Measurements from ENCODE around the gene IL1R2. TPM values are rescaled to one million over a fixed set of nuclear protein-coding genes. Genes with fewer than 3 reads are reported as not detected.

Gene IL1R2
- total and polyA plus RNA-seq, 2 of the 13 experiments (the other 11 are each of a cell fraction or from before 2014, with no cell fraction given): 3.6 to 7.3 TPM

DNA sequence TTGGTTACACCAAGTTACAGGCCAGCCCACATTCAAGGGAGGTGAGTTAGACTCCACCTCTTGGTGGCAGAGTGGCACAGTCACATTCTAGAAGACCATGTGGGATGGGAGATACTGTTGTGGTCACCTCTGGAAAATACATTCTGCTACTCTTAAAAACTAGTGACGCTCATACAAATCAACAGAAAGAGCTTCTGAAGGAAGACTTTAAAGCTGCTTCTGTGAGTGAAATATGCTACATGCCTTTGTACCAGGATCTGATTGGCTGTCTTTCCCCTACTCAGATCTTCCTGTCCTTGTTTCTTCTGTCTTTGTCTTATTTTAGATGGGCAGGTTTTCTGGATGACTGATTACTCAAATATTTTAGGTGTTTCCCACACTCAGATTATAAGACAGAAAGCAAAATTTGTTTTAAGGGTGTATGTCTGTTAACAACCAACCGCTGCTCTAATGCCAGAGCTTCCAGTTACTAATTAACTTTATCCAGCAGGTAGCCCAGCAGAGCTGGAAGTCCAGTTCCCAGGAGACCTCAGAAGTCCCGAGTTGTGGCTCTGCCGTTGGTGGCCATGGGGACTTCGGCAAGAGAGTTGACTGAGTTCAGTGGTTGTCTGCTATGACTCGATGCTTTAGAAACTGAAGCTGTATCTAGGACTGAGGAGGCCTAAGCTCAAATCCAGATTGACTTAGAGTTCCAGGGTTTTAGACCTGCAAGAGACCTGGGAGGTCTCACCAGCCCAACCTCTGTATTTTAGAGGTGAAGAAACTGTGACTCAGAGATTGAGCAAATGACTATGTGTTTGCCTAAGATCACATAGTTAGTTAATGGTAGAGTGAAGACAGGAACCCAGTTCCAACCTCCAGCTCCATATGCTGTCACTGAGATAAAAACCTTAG, 7.4 kb downstream of the IL1R2 start (continued):
- TF ChIP-seq, protein P1, sequence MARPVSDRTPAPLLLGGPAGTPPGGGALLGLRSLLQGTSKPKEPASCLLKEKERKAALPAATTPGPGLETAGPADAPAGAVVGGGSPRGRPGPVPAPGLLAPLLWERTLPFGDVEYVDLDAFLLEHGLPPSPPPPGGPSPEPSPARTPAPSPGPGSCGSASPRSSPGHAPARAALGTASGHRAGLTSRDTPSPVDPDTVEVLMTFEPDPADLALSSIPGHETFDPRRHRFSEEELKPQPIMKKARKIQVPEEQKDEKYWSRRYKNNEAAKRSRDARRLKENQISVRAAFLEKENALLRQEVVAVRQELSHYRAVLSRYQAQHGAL (CRISPR knock-in tag; IDR thresholded peaks at IDR 0.05; ENCODE audit: not compliant biosample characterization): no peak
- TF ChIP-seq POLR2G (IDR thresholded peaks at IDR 0.05; ENCODE audit: low read depth, low read length) (peak; percentile 86), SETDB1 (CRISPR knock-in tag; IDR thresholded peaks at IDR 0.05; ENCODE audit: borderline replicate concordance) (no peak), MATR3 (CRISPR knock-in tag; IDR thresholded peaks at IDR 0.05) (no peak), SUZ12 (IDR thresholded peaks at IDR 0.05; ENCODE audit: low read depth, low read length) (no peak), ZBTB42 (CRISPR knock-in tag; IDR thresholded peaks at IDR 0.05) (no peak), ZNF501 (CRISPR knock-in tag; IDR thresholded peaks at IDR 0.05) (no peak; the same call in 1 of the 2 replicates), ZNF749 (CRISPR knock-in tag; IDR thresholded peaks at IDR 0.05; ENCODE audit: borderline replicate concordance) (no peak; the same call in 1 of the 2 replicates), RFXAP (CRISPR knock-in tag; IDR thresholded peaks at IDR 0.05; ENCODE audit: borderline replicate concordance) (0 out of 2 replicates have a peak, but pooled peaks have one; percentile 18), ZNF530 (CRISPR knock-in tag; IDR thresholded peaks at IDR 0.05; ENCODE audit: low read depth) (no peak), ATM (IDR thresholded peaks at IDR 0.05; ENCODE audit: borderline replicate concordance) (no peak), ZNF549 (CRISPR knock-in tag; IDR thresholded peaks at IDR 0.05) (no peak), HNF4G (IDR thresholded peaks at IDR 0.05; ENCODE audit: borderline replicate concordance, low read depth, low read length) (peak; percentile 29; the same call in 1 of the 2 replicates), HNF4G (CRISPR knock-in tag; IDR thresholded peaks at IDR 0.05; ENCODE audit: borderline replicate concordance, low read depth) (no peak)
- TF ChIP-seq, protein P2, sequence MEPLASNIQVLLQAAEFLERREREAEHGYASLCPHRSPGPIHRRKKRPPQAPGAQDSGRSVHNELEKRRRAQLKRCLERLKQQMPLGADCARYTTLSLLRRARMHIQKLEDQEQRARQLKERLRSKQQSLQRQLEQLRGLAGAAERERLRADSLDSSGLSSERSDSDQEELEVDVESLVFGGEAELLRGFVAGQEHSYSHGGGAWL (CRISPR knock-in tag; IDR thresholded peaks at IDR 0.05): no peak
- TF ChIP-seq, protein P3, sequence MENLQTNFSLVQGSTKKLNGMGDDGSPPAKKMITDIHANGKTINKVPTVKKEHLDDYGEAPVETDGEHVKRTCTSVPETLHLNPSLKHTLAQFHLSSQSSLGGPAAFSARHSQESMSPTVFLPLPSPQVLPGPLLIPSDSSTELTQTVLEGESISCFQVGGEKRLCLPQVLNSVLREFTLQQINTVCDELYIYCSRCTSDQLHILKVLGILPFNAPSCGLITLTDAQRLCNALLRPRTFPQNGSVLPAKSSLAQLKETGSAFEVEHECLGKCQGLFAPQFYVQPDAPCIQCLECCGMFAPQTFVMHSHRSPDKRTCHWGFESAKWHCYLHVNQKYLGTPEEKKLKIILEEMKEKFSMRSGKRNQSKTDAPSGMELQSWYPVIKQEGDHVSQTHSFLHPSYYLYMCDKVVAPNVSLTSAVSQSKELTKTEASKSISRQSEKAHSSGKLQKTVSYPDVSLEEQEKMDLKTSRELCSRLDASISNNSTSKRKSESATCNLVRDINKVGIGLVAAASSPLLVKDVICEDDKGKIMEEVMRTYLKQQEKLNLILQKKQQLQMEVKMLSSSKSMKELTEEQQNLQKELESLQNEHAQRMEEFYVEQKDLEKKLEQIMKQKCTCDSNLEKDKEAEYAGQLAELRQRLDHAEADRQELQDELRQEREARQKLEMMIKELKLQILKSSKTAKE (CRISPR knock-in tag; IDR thresholded peaks at IDR 0.05; ENCODE audit: borderline replicate concordance): no peak
- TF ChIP-seq, protein P4, sequence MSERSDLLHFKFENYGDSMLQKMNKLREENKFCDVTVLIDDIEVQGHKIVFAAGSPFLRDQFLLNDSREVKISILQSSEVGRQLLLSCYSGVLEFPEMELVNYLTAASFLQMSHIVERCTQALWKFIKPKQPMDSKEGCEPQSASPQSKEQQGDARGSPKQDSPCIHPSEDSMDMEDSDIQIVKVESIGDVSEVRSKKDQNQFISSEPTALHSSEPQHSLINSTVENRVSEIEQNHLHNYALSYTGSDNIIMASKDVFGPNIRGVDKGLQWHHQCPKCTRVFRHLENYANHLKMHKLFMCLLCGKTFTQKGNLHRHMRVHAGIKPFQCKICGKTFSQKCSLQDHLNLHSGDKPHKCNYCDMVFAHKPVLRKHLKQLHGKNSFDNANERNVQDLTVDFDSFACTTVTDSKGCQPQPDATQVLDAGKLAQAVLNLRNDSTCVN (CRISPR knock-in tag; IDR thresholded peaks at IDR 0.05; ENCODE audit: borderline replicate concordance): peak; percentile 41; the same call in 1 of the 2 replicates
- TF ChIP-seq, protein P5, sequence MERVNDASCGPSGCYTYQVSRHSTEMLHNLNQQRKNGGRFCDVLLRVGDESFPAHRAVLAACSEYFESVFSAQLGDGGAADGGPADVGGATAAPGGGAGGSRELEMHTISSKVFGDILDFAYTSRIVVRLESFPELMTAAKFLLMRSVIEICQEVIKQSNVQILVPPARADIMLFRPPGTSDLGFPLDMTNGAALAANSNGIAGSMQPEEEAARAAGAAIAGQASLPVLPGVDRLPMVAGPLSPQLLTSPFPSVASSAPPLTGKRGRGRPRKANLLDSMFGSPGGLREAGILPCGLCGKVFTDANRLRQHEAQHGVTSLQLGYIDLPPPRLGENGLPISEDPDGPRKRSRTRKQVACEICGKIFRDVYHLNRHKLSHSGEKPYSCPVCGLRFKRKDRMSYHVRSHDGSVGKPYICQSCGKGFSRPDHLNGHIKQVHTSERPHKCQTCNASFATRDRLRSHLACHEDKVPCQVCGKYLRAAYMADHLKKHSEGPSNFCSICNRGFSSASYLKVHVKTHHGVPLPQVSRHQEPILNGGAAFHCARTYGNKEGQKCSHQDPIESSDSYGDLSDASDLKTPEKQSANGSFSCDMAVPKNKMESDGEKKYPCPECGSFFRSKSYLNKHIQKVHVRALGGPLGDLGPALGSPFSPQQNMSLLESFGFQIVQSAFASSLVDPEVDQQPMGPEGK (CRISPR knock-in tag; IDR thresholded peaks at IDR 0.05): no peak
